ENCODE measurements around the gene SLC12A8. TPM values are rescaled to one million over a fixed set of nuclear protein-coding genes. Genes with fewer than 3 reads are reported as not detected.

The SLC12A8 gene
- total RNA-seq, 1 donor from 2014 or later: 0.58 TPM

DNA sequence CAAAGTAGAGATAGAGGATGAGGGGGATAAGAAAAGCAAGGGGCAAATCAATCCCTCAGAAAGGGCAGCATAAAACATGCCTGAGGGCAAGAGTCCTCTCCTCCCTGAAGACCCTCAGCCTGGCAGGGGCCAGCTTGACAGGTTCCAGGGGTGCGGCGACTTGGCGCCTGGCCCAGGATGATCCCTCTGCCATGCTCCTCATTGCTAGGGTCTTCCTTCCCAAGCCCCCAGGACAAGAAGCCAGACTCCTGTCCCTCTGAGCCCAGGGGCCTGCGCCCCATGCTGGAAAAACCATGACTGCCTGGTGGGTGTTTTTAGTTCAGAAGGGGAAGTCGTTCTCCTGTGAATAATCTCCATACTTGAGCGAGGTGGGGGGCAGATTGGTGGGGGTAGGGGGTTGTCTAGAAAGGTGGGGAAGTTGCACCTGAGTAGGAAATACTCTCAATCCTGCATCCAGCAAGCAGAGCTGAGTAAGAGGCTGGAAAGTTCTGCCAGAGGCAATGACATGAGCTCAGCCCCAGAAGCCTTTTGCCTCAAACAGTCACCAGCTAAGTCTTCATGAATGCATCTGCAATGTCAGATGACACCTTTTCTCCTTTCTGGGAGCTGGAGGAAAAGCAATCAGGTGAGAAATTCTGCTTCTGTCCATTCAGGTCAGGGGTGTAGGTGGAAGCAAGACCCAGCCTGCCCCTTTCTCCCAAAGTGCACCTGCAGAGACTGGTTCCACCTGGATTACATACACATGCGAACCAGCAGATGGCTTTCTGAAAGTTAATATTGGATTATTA, 18.3 kb downstream of the SLC12A8 start:
- H3K4me1 Mint-ChIP-seq: peaks cover 10% of the 10 kb centered on the region
- no peak overlapping the region for H3K27ac Mint-ChIP-seq
- POLR2A ChIA-PET: no interaction called here
- CTCF ChIA-PET: no interaction called here
- TF ChIP-seq, protein P1, sequence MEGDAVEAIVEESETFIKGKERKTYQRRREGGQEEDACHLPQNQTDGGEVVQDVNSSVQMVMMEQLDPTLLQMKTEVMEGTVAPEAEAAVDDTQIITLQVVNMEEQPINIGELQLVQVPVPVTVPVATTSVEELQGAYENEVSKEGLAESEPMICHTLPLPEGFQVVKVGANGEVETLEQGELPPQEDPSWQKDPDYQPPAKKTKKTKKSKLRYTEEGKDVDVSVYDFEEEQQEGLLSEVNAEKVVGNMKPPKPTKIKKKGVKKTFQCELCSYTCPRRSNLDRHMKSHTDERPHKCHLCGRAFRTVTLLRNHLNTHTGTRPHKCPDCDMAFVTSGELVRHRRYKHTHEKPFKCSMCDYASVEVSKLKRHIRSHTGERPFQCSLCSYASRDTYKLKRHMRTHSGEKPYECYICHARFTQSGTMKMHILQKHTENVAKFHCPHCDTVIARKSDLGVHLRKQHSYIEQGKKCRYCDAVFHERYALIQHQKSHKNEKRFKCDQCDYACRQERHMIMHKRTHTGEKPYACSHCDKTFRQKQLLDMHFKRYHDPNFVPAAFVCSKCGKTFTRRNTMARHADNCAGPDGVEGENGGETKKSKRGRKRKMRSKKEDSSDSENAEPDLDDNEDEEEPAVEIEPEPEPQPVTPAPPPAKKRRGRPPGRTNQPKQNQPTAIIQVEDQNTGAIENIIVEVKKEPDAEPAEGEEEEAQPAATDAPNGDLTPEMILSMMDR (IDR thresholded peaks at IDR 0.05): no peak
- ATAC-seq (ENCODE audit: low read depth) (no peak), DNase-seq (no peak)
- no peaks in the 10 kb centered on the region for H3K36me3 Mint-ChIP-seq (ENCODE audit: low read depth)
- intact Hi-C loops (cut with micrococcal nuclease): no loop called here
- no peak overlapping the region for H3K4me3 Mint-ChIP-seq
- peaks cover 4% of the 10 kb centered on the region for H3K27me3 Mint-ChIP-seq
- H3K9me3 Mint-ChIP-seq: no peaks in the 10 kb centered on the region

DNA sequence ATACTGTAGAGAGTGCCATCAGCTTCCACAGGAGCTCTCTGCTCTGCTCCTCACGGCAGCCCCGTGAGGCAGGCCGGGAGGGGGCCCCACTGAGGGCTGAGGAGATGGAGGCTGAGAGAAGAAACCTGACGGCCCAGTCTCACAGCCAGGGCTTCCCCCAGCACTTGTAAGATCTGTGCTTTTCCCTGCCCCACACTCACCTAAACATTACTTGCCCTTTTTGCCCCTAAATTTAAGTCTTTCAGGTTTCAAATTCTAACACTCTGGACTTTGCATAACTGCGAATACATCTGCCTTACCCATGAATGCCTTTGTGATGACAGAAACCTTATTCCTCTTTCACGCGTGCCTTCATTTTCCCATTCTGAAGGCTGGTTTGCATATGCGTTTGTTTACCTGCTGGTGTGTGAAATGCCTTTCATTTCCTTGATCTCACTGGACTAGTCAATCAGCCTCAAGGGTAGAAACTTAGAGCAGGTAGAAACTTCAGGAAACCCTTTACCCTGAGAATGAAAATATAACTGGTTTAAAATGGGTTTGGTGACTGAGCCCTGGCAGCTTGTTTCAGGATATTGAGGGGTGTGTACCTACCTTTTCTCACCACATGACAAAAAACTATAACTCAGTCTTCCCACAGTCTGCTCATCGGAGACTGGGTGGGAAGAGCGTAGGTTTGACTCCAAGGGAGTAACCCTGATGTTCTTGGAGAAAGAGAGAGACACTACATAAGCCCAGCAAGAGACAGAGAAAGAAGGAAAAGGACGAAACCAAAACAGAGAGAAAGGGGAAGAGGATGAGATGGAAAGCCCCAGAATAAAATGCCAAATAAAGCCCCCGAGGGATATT, 20.1 kb downstream of the SLC12A8 start:
- Mint-ChIP-seq H3K4me1 (peaks cover 10% of the 10 kb centered on the region), H3K27ac (no peak overlapping the region), H3K4me3 (no peak overlapping the region), H3K9me3 (no peaks in the 10 kb centered on the region), H3K36me3 (ENCODE audit: low read depth) (no peaks in the 10 kb centered on the region), H3K27me3 (peaks cover 4% of the 10 kb centered on the region)
- ChIA-PET CTCF (no interaction called here), POLR2A (no interaction called here)
- no peak for DNase-seq
- ATAC-seq (ENCODE audit: low read depth): peak; percentile 72
- intact Hi-C loops (cut with micrococcal nuclease): no loop called here
- TF ChIP-seq, protein P1 (IDR thresholded peaks at IDR 0.05): no peak

DNA sequence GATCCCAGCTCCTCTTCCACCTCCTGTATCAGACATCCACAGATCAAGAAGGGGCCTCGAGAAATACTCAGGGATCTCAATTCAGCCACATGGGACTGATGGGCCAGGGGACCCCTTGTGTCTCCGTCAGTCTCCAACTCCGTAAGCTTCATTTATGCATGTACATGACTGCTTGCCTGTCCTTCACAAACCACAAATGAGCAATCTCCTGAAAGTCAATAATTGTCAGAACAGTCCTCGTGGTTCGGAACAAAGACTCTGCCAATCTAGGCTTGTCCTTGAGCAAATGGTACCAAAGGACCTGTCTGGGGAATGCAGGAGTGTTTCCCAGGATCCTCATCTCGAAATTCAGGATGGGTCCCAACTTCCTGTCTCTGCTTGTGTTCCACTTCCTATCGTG, 20.8 kb downstream of the SLC12A8 start:
- Mint-ChIP-seq H3K9me3 (no peaks in the 10 kb centered on the region), H3K27ac (no peak overlapping the region), H3K36me3 (ENCODE audit: low read depth) (no peaks in the 10 kb centered on the region), H3K4me3 (no peak overlapping the region), H3K4me1 (peaks cover 10% of the 10 kb centered on the region), H3K27me3 (peaks cover 4% of the 10 kb centered on the region)
- no peak for DNase-seq
- CTCF ChIA-PET: no interaction called here
- TF ChIP-seq, protein P1 (IDR thresholded peaks at IDR 0.05): no peak
- intact Hi-C loops (cut with micrococcal nuclease): no loop called here
- POLR2A ChIA-PET: no interaction called here
- no peak for ATAC-seq (ENCODE audit: low read depth)

DNA sequence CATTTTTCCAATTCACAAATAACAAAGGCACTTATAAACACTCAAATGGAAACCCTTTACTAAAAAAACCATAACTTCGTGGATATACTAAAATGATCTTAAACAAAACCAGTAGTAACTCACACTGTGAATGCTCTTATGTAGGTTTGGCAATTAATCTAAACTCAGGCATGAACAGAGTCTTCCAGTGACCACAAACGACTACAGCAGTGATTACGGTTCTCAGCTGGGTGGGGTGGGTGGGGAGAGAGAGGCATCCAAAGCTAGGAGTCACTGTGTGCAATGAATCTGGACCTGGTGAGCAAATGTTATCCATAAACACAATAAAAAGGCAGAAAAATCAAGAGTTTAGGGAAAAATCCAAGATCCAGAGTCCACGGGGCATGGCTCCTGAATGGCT, 21.3 kb downstream of the SLC12A8 start:
- TF ChIP-seq, protein P1 (IDR thresholded peaks at IDR 0.05): no peak
- Mint-ChIP-seq H3K4me1 (peaks cover 12% of the 10 kb centered on the region), H3K27ac (no peak overlapping the region), H3K36me3 (ENCODE audit: low read depth) (no peaks in the 10 kb centered on the region), H3K27me3 (peaks cover 4% of the 10 kb centered on the region), H3K4me3 (no peak overlapping the region), H3K9me3 (no peaks in the 10 kb centered on the region)
- POLR2A ChIA-PET: no interaction called here
- no peak for DNase-seq
- intact Hi-C loops (cut with micrococcal nuclease): no loop called here
- no peak for ATAC-seq (ENCODE audit: low read depth)
- CTCF ChIA-PET: no interaction called here

DNA sequence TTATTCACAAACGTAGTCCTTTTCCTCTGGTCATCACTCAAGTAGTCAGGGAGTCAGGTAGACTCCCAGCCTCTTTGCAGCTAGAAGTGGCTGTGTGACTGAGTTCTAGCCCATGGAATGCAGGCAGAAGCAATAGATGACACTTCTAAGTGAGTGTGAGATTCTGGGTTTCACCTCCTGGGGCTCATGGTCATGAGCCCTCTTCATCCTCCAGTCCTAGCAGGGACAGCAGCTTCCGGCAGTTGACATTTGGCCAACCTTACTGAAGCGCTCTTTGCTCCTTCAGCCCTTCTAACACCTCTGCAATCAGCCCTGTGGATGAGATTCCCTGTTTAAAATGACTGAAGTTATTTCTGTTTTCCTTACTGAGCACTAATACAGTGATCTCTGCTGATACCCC, 21.8 kb downstream of the SLC12A8 start:
- Mint-ChIP-seq H3K4me3 (no peak overlapping the region), H3K27ac (no peak overlapping the region), H3K36me3 (ENCODE audit: low read depth) (no peaks in the 10 kb centered on the region), H3K9me3 (no peaks in the 10 kb centered on the region), H3K4me1 (peaks cover 14% of the 10 kb centered on the region), H3K27me3 (peaks cover 4% of the 10 kb centered on the region)
- DNase-seq: no peak
- intact Hi-C loops (cut with micrococcal nuclease): no loop called here
- ChIA-PET CTCF (no interaction called here), POLR2A (no interaction called here)
- TF ChIP-seq, protein P1 (IDR thresholded peaks at IDR 0.05): no peak
- no peak for ATAC-seq (ENCODE audit: low read depth)
